HEK293 (cell line): ENCODE results near the gene PCBD1.

Experiments used
- CTCF ChIA-PET: fragments of 350-600 bp; formaldehyde crosslinking; extraction: SDS; loops from one replicate; lab custom pipeline; 2021; ENCODE audit warnings: antibody characterized with exemption; lab: Yijun Ruan, JAX
- POLR2A ChIA-PET: fragments of 300-600 bp; formaldehyde crosslinking; extraction: SDS; loops from one replicate; lab custom pipeline; 2020; ENCODE audit warnings: antibody characterized with exemption, inconsistent platforms; lab: Yijun Ruan, JAX
- H3K27ac ChIP-seq: fragments of 200-500 bp; sonication (Bioruptor generic); 2 replicates; pipeline ENCODE4 v1.5.1; 2014; ENCODE audit warnings: low read depth, low read length, control low read depth, inconsistent platforms; ENCODE audit errors: extremely low read depth
- H3K36me3 ChIP-seq, 2 experiments: fragments of 200-500 bp in 1 of 2; sonication (Bioruptor generic) in 1 of 2; 1 replicate in 1 of 2; 2 replicates in 1 of 2; pipeline ENCODE4 v1.5.1; 2014 to 2017; ENCODE audit warnings: inconsistent platforms in 2 of 2, low read length in 2 of 2; ENCODE audit not compliant: control insufficient read depth in 2 of 2, insufficient read depth in 1 of 2
- H3K4me1 ChIP-seq: fragments of 200-500 bp; sonication (Bioruptor generic); 2 replicates; pipeline ENCODE4 v1.5.1; 2014; ENCODE audit warnings: mild to moderate bottlenecking, low read length, inconsistent platforms; ENCODE audit not compliant: control insufficient read depth, insufficient read depth
- H3K4me3 ChIP-seq: 2 replicates; pipeline ENCODE4 v1.5.1; 2011; ENCODE audit warnings: low read depth, mild to moderate bottlenecking, control low read depth, low read length, moderate library complexity
- H3K9me3 ChIP-seq: fragments of 200-500 bp; sonication (Bioruptor generic); 2 replicates; pipeline ENCODE4 v1.5.1; 2014; ENCODE audit warnings: low read depth, low read length, inconsistent platforms; ENCODE audit not compliant: control insufficient read depth, insufficient read depth
- HIC1 ChIP-seq: fragments of 450-650 bp; formaldehyde crosslinking; IDR thresholded peaks from 2 replicates; pipeline ENCODE4 v1.5.1; 2016; ENCODE audit warnings: missing biosample characterization, missing genetic modification characterization
- INSM2 ChIP-seq: fragments of 450-650 bp; formaldehyde crosslinking; IDR thresholded peaks from 2 replicates; pipeline ENCODE4 v1.5.1; 2016; ENCODE audit warnings: missing biosample characterization, missing genetic modification characterization
- KLF9 ChIP-seq: fragments of 450-650 bp; formaldehyde crosslinking; IDR thresholded peaks from 2 replicates; pipeline ENCODE4 v1.5.1; 2016; ENCODE audit warnings: missing biosample characterization, missing genetic modification characterization, low read depth
- WT1 ChIP-seq: fragments of 450-650 bp; formaldehyde crosslinking; IDR thresholded peaks from 2 replicates; pipeline ENCODE4 v1.5.1; 2016; ENCODE audit warnings: missing biosample characterization, missing genetic modification characterization
- YY2 ChIP-seq: fragments of 450-650 bp; formaldehyde crosslinking; IDR thresholded peaks from 2 replicates; pipeline ENCODE4 v1.5.1; 2016; ENCODE audit warnings: missing biosample characterization, missing genetic modification characterization
- ZBTB48 ChIP-seq: fragments of 450-650 bp; formaldehyde crosslinking; IDR thresholded peaks from 2 replicates; pipeline ENCODE4 v1.5.1; 2016; ENCODE audit warnings: missing biosample characterization, missing genetic modification characterization
- ZFP37 ChIP-seq: fragments of 450-650 bp; formaldehyde crosslinking; IDR thresholded peaks from 2 replicates; pipeline ENCODE4 v1.5.1; 2016; ENCODE audit warnings: missing biosample characterization, missing genetic modification characterization
- ZIC2 ChIP-seq: fragments of 450-650 bp; formaldehyde crosslinking; IDR thresholded peaks from 2 replicates; pipeline ENCODE4 v1.5.1; 2016; ENCODE audit warnings: missing biosample characterization, missing genetic modification characterization
- ZNF114 ChIP-seq: fragments of 450-650 bp; formaldehyde crosslinking; IDR thresholded peaks from 2 replicates; pipeline ENCODE4 v1.5.0; 2017; ENCODE audit warnings: missing biosample characterization, missing genetic modification characterization
- ZNF138 ChIP-seq: fragments of 450-650 bp; formaldehyde crosslinking; IDR thresholded peaks from 2 replicates; pipeline ENCODE4 v1.5.1; 2016; ENCODE audit warnings: missing biosample characterization, missing genetic modification characterization, borderline replicate concordance
- ZNF280D ChIP-seq: fragments of 450-650 bp; formaldehyde crosslinking; IDR thresholded peaks from 2 replicates; pipeline ENCODE4 v1.5.1; 2016; ENCODE audit warnings: missing biosample characterization, missing genetic modification characterization
- ZNF335 ChIP-seq: fragments of 450-650 bp; formaldehyde crosslinking; conservative IDR thresholded peaks from 2 replicates; pipeline ENCODE4 v1.5.1; 2016; ENCODE audit warnings: missing biosample characterization, missing genetic modification characterization
- ZNF404 ChIP-seq: fragments of 450-650 bp; formaldehyde crosslinking; IDR thresholded peaks from 2 replicates; pipeline ENCODE4 v1.5.1; 2017; ENCODE audit warnings: missing biosample characterization, missing genetic modification characterization
- ZNF513 ChIP-seq: fragments of 450-650 bp; IDR thresholded peaks from 2 replicates; pipeline ENCODE4 v1.5.1; 2018; ENCODE audit warnings: missing biosample characterization, missing genetic modification characterization
- ZNF600 ChIP-seq: fragments of 450-650 bp; formaldehyde crosslinking; IDR thresholded peaks from 2 replicates; pipeline ENCODE4 v1.5.1; 2016; ENCODE audit warnings: missing biosample characterization, missing genetic modification characterization
- ZNF692 ChIP-seq: fragments of 450-650 bp; formaldehyde crosslinking; IDR thresholded peaks from 2 replicates; pipeline ENCODE4 v1.5.1; 2016; ENCODE audit warnings: missing biosample characterization, missing genetic modification characterization
- ZNF747 ChIP-seq: fragments of 450-650 bp; formaldehyde crosslinking; IDR thresholded peaks from 2 replicates; pipeline ENCODE4 v1.5.1; 2016; ENCODE audit warnings: missing biosample characterization, missing genetic modification characterization
- ZNF837 ChIP-seq: fragments of 450-650 bp; formaldehyde crosslinking; IDR thresholded peaks from 2 replicates; pipeline ENCODE4 v1.5.1; 2016; ENCODE audit warnings: missing biosample characterization, missing genetic modification characterization

Gene PCBD1

GRCh38 chr10:70917635-70918034 is 29.3 kb upstream of the PCBD1 start:
- ChIA-PET POLR2A (no interaction called here), CTCF (no interaction called here)
- H3K27ac ChIP-seq, result no peak overlapping the region
- no peak for TF ChIP-seq INSM2 (tag by site-specific recombination)
- no peak for TF ChIP-seq ZNF138 (tag by site-specific recombination)
- TF ChIP-seq KLF9 (tag by site-specific recombination), result no peak
- TF ChIP-seq ZNF692, result 0 out of 2 replicates have a peak, but pooled peaks have one; percentile 27
- TF ChIP-seq, all 188 proteins: peak for 1
- Histone ChIP-seq H3K9me3 (no peaks in the 10 kb centered on the region), H3K36me3 (no peaks in the 10 kb centered on the region), H3K4me1 (no peaks in the 10 kb centered on the region), H3K4me3 (no peak overlapping the region)

- no peaks in the 10 kb centered on the region for H3K36me3 ChIP-seq
- POLR2A ChIA-PET, result no interaction called here
Measured at GRCh38 chr10:70917226-70917625, 28.9 kb upstream of the PCBD1 start.

GRCh38 chr10:70916241-70916640 is 27.9 kb upstream of the PCBD1 start:
- POLR2A ChIA-PET, result interaction anchor here (0.6 kb wide), 1 partner anchor 20 kb away, joined by 3 read pairs; no protein-coding TSS in a partner anchor
- H3K4me1 ChIP-seq, result no peaks in the 10 kb centered on the region
- H3K4me3 ChIP-seq, result no peak overlapping the region
- no peak overlapping the region for H3K27ac ChIP-seq
- CTCF ChIA-PET, result interaction anchor here (0.6 to 0.9 kb wide), 3 partner anchors 9 to 364 kb away, joined by 3 to 4 read pairs (median 3); no protein-coding TSS in a partner anchor
- H3K9me3 ChIP-seq, result no peaks in the 10 kb centered on the region
- H3K36me3 ChIP-seq, result no peaks in the 10 kb centered on the region
- TF ChIP-seq ZBTB48 (tag by site-specific recombination) (no peak), HIC1 (tag by site-specific recombination) (no peak), ZNF692 (no peak), ZNF280D (no peak), YY2 (tag by site-specific recombination) (no peak), ZNF837 (tag by site-specific recombination) (no peak), ZNF747 (no peak), ZNF404 (no peak), ZNF114 (tag by site-specific recombination) (no peak), ZFP37 (tag by site-specific recombination) (no peak), WT1 (tag by site-specific recombination) (no peak), ZNF600 (tag by site-specific recombination) (no peak)

More at GRCh38 chr10:70917226-70917625, 28.9 kb upstream of the PCBD1 start:
- no peaks in the 10 kb centered on the region for H3K4me1 ChIP-seq
- H3K9me3 ChIP-seq, result no peaks in the 10 kb centered on the region
- H3K4me3 ChIP-seq, result no peak overlapping the region
- no peak overlapping the region for H3K27ac ChIP-seq
- TF ChIP-seq ZNF335 (no peak), ZIC2 (tag by site-specific recombination) (0 out of 2 replicates have a peak, but pooled peaks have one; percentile 14), ZNF513 (0 out of 2 replicates have a peak, but pooled peaks have one; percentile 18)
- TF ChIP-seq, all 188 proteins: peak for 2
- CTCF ChIA-PET, result no interaction called here
